CD14-positive monocyte (primary cell): ENCODE data around the gene RNF212B. TPM values are rescaled to one million over a fixed set of nuclear protein-coding genes. Genes with fewer than 3 reads are reported as not detected.

Experiments
- DNase-seq, 3 donors: peaks; one replicate each; pipeline ENCODE4 v3.0.0-alpha.2; 2011 to 2022
- H2AFZ ChIP-seq: 2 replicates; pipeline ENCODE4 v1.6.0; 2012; ENCODE audit warnings: mild to moderate bottlenecking, low read depth, low read length, inconsistent platforms; ENCODE audit not compliant: insufficient read depth, poor library complexity, severe bottlenecking
- H3K27ac ChIP-seq, 2 donors: 1 replicate in 1 of 2; 2 replicates in 1 of 2; pipeline ENCODE4 v1.5.1; 2012 to 2013; ENCODE audit warnings: low read length in 2 of 2, control low read depth in 1 of 2, inconsistent platforms in 1 of 2, low read depth in 1 of 2, mild to moderate bottlenecking in 1 of 2
- H3K27me3 ChIP-seq, 2 donors: one replicate each; pipeline versions ENCODE4 v1.6.0 to v1.6.1; 2011 to 2013; ENCODE audit warnings: low read length in 2 of 2; ENCODE audit not compliant: control insufficient read depth in 2 of 2, insufficient read depth in 2 of 2
- H3K36me3 ChIP-seq, 2 donors: replicated peaks in 1 of 2; 1 replicate in 1 of 2; 2 replicates in 1 of 2; pipeline versions ENCODE4 v1.5.1 to v1.6.1; 2012 to 2013; ENCODE audit warnings: low read length in 2 of 2, control low read depth in 1 of 2, inconsistent platforms in 1 of 2, mild to moderate bottlenecking in 1 of 2; ENCODE audit not compliant: insufficient read depth in 2 of 2, control insufficient read depth in 1 of 2
- H3K4me1 ChIP-seq, 2 donors: 1 replicate in 1 of 2; 2 replicates in 1 of 2; pipeline versions ENCODE4 v1.5.1 to v1.6.1; 2012 to 2013; ENCODE audit warnings: low read length in 2 of 2, control low read depth in 1 of 2, inconsistent platforms in 1 of 2, mild to moderate bottlenecking in 1 of 2, moderate library complexity in 1 of 2; ENCODE audit not compliant: insufficient read depth in 2 of 2, control insufficient read depth in 1 of 2
- H3K4me2 ChIP-seq: replicated peaks from 2 replicates; pipeline ENCODE3; 2012; ENCODE audit warnings: low read length, moderate library complexity, mild to moderate bottlenecking; ENCODE audit not compliant: poor library complexity, severe bottlenecking; ENCODE audit errors: extremely low read depth
- H3K4me3 ChIP-seq, 3 experiments: fragments of 200-600 bp in 1 of 3; sonication (generic) in 1 of 3; replicated peaks in 1 of 3; 1 replicate in 2 of 3; 2 replicates in 1 of 3; pipeline ENCODE4 v1.5.1; 2011 to 2013; ENCODE audit warnings: low read length in 3 of 3, mild to moderate bottlenecking in 3 of 3, control low read depth in 2 of 3, low read depth in 2 of 3, inconsistent platforms in 1 of 3, moderate library complexity in 1 of 3
- H3K79me2 ChIP-seq: 2 replicates; pipeline ENCODE4 v1.6.0; 2012; ENCODE audit warnings: mild to moderate bottlenecking, control low read depth, inconsistent platforms, low read length, moderate library complexity; ENCODE audit not compliant: insufficient read depth
- H3K9ac ChIP-seq: 2 replicates; pipeline ENCODE4 v1.6.0; 2017; ENCODE audit warnings: low read length, mild to moderate bottlenecking; ENCODE audit not compliant: insufficient read depth, poor library complexity, severe bottlenecking
- H3K9me3 ChIP-seq, 2 donors: replicated peaks in 1 of 2; 1 replicate in 1 of 2; 2 replicates in 1 of 2; pipeline versions ENCODE4 v1.5.1 to v1.6.1; 2012 to 2013; ENCODE audit warnings: low read length in 2 of 2, control low read depth in 1 of 2; ENCODE audit not compliant: control insufficient read depth in 1 of 2, insufficient read depth in 1 of 2
- H4K20me1 ChIP-seq: 2 replicates; pipeline ENCODE4 v1.6.0; 2012; ENCODE audit warnings: mild to moderate bottlenecking, low read length, control low read depth, moderate library complexity; ENCODE audit not compliant: insufficient read depth
- H3K27ac Mint-ChIP-seq, 7 donors: one replicate each; pipeline ENCODE4 v1.8.0; 2020; ENCODE audit warnings: mild to moderate bottlenecking in 7 of 7, mixed read lengths in 7 of 7, moderate library complexity in 6 of 7, inconsistent platforms in 2 of 7
- H3K27me3 Mint-ChIP-seq, 3 donors: one replicate each; pipeline ENCODE4 v1.8.0; 2021 to 2022; ENCODE audit warnings: low read depth in 3 of 3, mild to moderate bottlenecking in 3 of 3, mixed read lengths in 3 of 3, moderate library complexity in 3 of 3, inconsistent platforms in 1 of 3
- H3K36me3 Mint-ChIP-seq, 2 donors: one replicate each; pipeline ENCODE4 v1.8.0; 2020; ENCODE audit warnings: mixed read lengths in 2 of 2, inconsistent platforms in 1 of 2, mild to moderate bottlenecking in 1 of 2
- H3K4me1 Mint-ChIP-seq: one replicate; pipeline ENCODE4 v1.8.0; 2020; ENCODE audit warnings: mild to moderate bottlenecking, mixed read lengths
- H3K4me3 Mint-ChIP-seq, 2 donors: one replicate each; pipeline ENCODE4 v1.8.0; 2020; ENCODE audit warnings: mild to moderate bottlenecking in 2 of 2, mixed read lengths in 2 of 2, moderate library complexity in 1 of 2
- H3K9me3 Mint-ChIP-seq, 7 donors: one replicate each; pipeline ENCODE4 v1.8.0; 2020 to 2022; ENCODE audit warnings: mixed read lengths in 7 of 7, mild to moderate bottlenecking in 6 of 7, moderate library complexity in 6 of 7, inconsistent platforms in 2 of 7
- CTCF ChIP-seq: fragments of 200-600 bp; IDR thresholded peaks from one replicate; pipeline ENCODE4 v1.8.0; 2022; ENCODE audit warnings: antibody characterized with exemption, mild to moderate bottlenecking
- WGBS: methylation state at CpG from one replicate; pipeline ENCODE4 v1.1.5; 2013; ENCODE audit warnings: missing lambda C conversion rate; ENCODE audit not compliant: insufficient coverage; 5-methylcytosine and 5-hydroxymethylcytosine counted together
- intact Hi-C, 2 donors: fragments of 100-400 bp; cut with micrococcal nuclease; formaldehyde crosslinking; loops; one replicate each; pipeline versions ENCODE4 v1.15.0 to v1.15.1; 2023
- polyA minus RNA-seq: library from RNA; depleted of rRNA, polyadenylated mRNA; stranded (reverse); fragments of >200 nt; gene quantifications from 2 replicates; pipeline ENCODE4 v1.2.3, GENCODE V29; 2012
- polyA plus RNA-seq, 3 donors: library from polyadenylated mRNA; depleted of rRNA in 1 of 3; unstranded in 2 of 3; stranded (reverse) in 1 of 3; fragments of 300-500 nt in 2 of 3; fragments of >200 nt in 1 of 3; fragmentation: Illumina TruSeq in 2 of 3; gene quantifications; 1 replicate in 2 of 3; 2 replicates in 1 of 3; pipeline ENCODE4 v1.2.3, GENCODE V29; 2012 to 2021
- total RNA-seq, 12 experiments: library from RNA in 1 of 12; stranded (reverse) in 1 of 12; fragments of 120-200 nt in 1 of 12; gene quantifications; one replicate each; pipeline ENCODE4 v1.2.4 and lab custom pipeline; 2013 to 2026; ENCODE audit warnings: mixed read lengths in 6 of 12, inconsistent platforms in 1 of 12

The RNF212B gene
- total RNA-seq (2013): not detected
- polyA plus RNA-seq (not detected), polyA minus RNA-seq (not detected in 2 replicates), total RNA-seq (lab: John Stamatoyannopoulos, UW) (0 to 1.2 (median 0) reads per million in 11 experiments)

GRCh38 chr14:23237772-23238594, at the start of gene RNF212B:
Gene RNF212B, plus strand, starts transcription at chr14:23237936. Its CDS starts 2,410 bp downstream, at chr14:23240346.
- WGBS: 27% methylated on average over 35 of the region's 39 CpGs
- Histone ChIP-seq H3K4me3 (peak within 1 kb of the TSS in 2 of 3 experiments; percentile 22 to 67), H3K4me1 (peaks cover 6 to 10% of the 10 kb centered on the region in 2 donors), H2AFZ (peak within 1 kb of the TSS; percentile 79), H3K27ac (no peak within 1 kb of the TSS), H3K9ac (peak within 1 kb of the TSS; percentile 12), H3K4me2 (peak within 1 kb of the TSS; percentile 82), H3K79me2 (no peaks in the 10 kb centered on the region), H3K27me3 (no peaks in the 10 kb centered on the region), H3K36me3 (no peaks in the 10 kb centered on the region), H4K20me1 (no peaks in the 10 kb centered on the region), H3K9me3 (no peaks in the 10 kb centered on the region)
- Mint-ChIP-seq H3K27ac (peak within 1 kb of the TSS in 3 of 7 donors; percentile 12 to 53 (median 40)), H3K9me3 (no peaks in the 10 kb centered on the region), H3K27me3 (peaks cover 0 to 10% (median 6%) of the 10 kb centered on the region in 3 donors), H3K4me1 (peaks cover 8% of the 10 kb centered on the region), H3K4me3 (peak within 1 kb of the TSS; percentile 72 to 84), H3K36me3 (no peaks in the 10 kb centered on the region)
- no peak for TF ChIP-seq CTCF
- intact Hi-C loops: no loop called here
- DNase-seq: peak; percentile 73 to 82 (median 78)

GRCh38 chr14:23193432-23193831, 44.3 kb upstream of the RNF212B start:
- intact Hi-C loops: no loop called here
- no peaks in the 10 kb centered on the region for H3K36me3 ChIP-seq
- H4K20me1 ChIP-seq: no peaks in the 10 kb centered on the region
- TF ChIP-seq CTCF: no peak
- no peak overlapping the region for H3K27ac ChIP-seq
- H3K9ac ChIP-seq: no peak overlapping the region
- peaks cover 0 to 2% (median 0%) of the 10 kb centered on the region in 7 donors for H3K9me3 Mint-ChIP-seq
- no peaks in the 10 kb centered on the region for H3K4me1 Mint-ChIP-seq
- H3K4me1 ChIP-seq: no peaks in the 10 kb centered on the region
- peaks cover 0 to 5% (median 0%) of the 10 kb centered on the region in 3 donors for H3K27me3 Mint-ChIP-seq
- no peaks in the 10 kb centered on the region for H3K79me2 ChIP-seq
- no peak overlapping the region for H3K4me3 ChIP-seq
- no peak overlapping the region for H3K4me3 Mint-ChIP-seq
- WGBS: 97% methylated on average over 2 of the region's 3 CpGs
- DNase-seq: no peak
- no peaks in the 10 kb centered on the region for H3K36me3 Mint-ChIP-seq
- H3K4me2 ChIP-seq: no peak overlapping the region
- H2AFZ ChIP-seq: no peak overlapping the region
- H3K27ac Mint-ChIP-seq: peak overlapping the region in 1 of 7 donors; percentile 23
- H3K9me3 ChIP-seq: no peaks in the 10 kb centered on the region
- H3K27me3 ChIP-seq: no peaks in the 10 kb centered on the region
